ENCODE data around the gene KCNQ1.

KCNQ1 gene

GRCh38 chr11:2551131-2551530, 106.3 kb downstream of the KCNQ1 start:
- H2AFZ ChIP-seq (ENCODE audit: low read length): no peak overlapping the region
- H4K20me1 ChIP-seq (ENCODE audit: insufficient read depth, low read length): no peaks in the 10 kb centered on the region
- TF ChIP-seq EZH2 (IDR thresholded peaks at IDR 0.05; ENCODE audit: borderline replicate concordance, low read length) (no peak), CTCF (IDR thresholded peaks at IDR 0.05; ENCODE audit: low read length) (no peak)
- H3K4me1 ChIP-seq (ENCODE audit: insufficient read depth, low read length, severe bottlenecking): no peaks in the 10 kb centered on the region
- H3K9ac ChIP-seq (ENCODE audit: low read length): no peak overlapping the region
- H3K4me3 ChIP-seq (ENCODE audit: low read depth, low read length, poor library complexity, severe bottlenecking): no peak overlapping the region
- no peak overlapping the region for H3K4me2 ChIP-seq (ENCODE audit: low read length)
- 0 out of 2 replicates have a peak, but pooled peaks cover 4% of the 10 kb centered on the region for H3K27me3 ChIP-seq (ENCODE audit: insufficient read depth, low read length)
- H3K27ac ChIP-seq (ENCODE audit: low read depth, low read length, poor library complexity, severe bottlenecking): no peak overlapping the region
- no peaks in the 10 kb centered on the region for H3K9me3 ChIP-seq (ENCODE audit: low read length)
- no peaks in the 10 kb centered on the region for H3K36me3 ChIP-seq (ENCODE audit: insufficient read depth, low read length)
- H3K79me2 ChIP-seq (ENCODE audit: insufficient read depth, low read length): no peaks in the 10 kb centered on the region
- H3K9me2 ChIP-seq (ENCODE audit: low read depth, low read length): no peaks in the 10 kb centered on the region
- H3F3A ChIP-seq (ENCODE audit: insufficient read depth, low read length): no peaks in the 10 kb centered on the region

DNA sequence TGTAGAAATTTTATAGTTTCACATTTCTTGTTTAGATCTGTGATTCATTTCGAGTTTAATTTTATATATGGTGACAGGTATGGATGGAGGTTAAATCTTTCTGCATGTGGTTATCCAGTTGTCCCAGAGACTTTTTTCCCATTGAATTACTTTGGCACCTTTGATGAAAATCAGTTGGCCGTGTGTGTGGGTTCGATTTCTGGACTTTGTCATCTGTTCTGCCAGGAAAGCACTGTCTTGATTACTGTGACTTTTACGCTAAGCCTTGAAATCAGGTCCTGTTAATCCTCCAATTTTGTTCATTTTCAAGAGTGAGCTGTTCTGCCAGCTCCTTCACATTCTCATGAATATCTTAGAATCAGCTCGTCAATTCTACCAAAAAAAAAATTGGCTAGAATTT, 107.4 kb downstream of the KCNQ1 start:
- no peaks in the 10 kb centered on the region for H3K9me3 ChIP-seq (ENCODE audit: low read length)
- no peaks in the 10 kb centered on the region for H3K4me1 ChIP-seq (ENCODE audit: insufficient read depth, low read length, severe bottlenecking)
- no peaks in the 10 kb centered on the region for H3K9me2 ChIP-seq (ENCODE audit: low read depth, low read length)
- H3K27ac ChIP-seq (ENCODE audit: low read depth, low read length, poor library complexity, severe bottlenecking): no peak overlapping the region
- H3K27me3 ChIP-seq (ENCODE audit: insufficient read depth, low read length): 0 out of 2 replicates have a peak, but pooled peaks cover 4% of the 10 kb centered on the region
- H3F3A ChIP-seq (ENCODE audit: insufficient read depth, low read length): no peaks in the 10 kb centered on the region
- H2AFZ ChIP-seq (ENCODE audit: low read length): no peak overlapping the region
- no peaks in the 10 kb centered on the region for H4K20me1 ChIP-seq (ENCODE audit: insufficient read depth, low read length)
- TF ChIP-seq CTCF (IDR thresholded peaks at IDR 0.05; ENCODE audit: low read length) (no peak), EZH2 (IDR thresholded peaks at IDR 0.05; ENCODE audit: borderline replicate concordance, low read length) (no peak)
- no peaks in the 10 kb centered on the region for H3K79me2 ChIP-seq (ENCODE audit: insufficient read depth, low read length)
- H3K36me3 ChIP-seq (ENCODE audit: insufficient read depth, low read length): no peaks in the 10 kb centered on the region
- no peak overlapping the region for H3K9ac ChIP-seq (ENCODE audit: low read length)
- H3K4me2 ChIP-seq (ENCODE audit: low read length): no peak overlapping the region
- H3K4me3 ChIP-seq (ENCODE audit: low read depth, low read length, poor library complexity, severe bottlenecking): no peak overlapping the region

- Histone ChIP-seq H3K4me2 (ENCODE audit: low read length) (no peak overlapping the region), H3K4me3 (ENCODE audit: low read depth, low read length, poor library complexity, severe bottlenecking) (no peak overlapping the region), H3K9me3 (ENCODE audit: low read length) (no peaks in the 10 kb centered on the region), H3K9ac (ENCODE audit: low read length) (no peak overlapping the region), H3K9me2 (ENCODE audit: low read depth, low read length) (no peaks in the 10 kb centered on the region), H3K79me2 (ENCODE audit: insufficient read depth, low read length) (no peaks in the 10 kb centered on the region), H4K20me1 (ENCODE audit: insufficient read depth, low read length) (no peaks in the 10 kb centered on the region), H2AFZ (ENCODE audit: low read length) (no peak overlapping the region), H3K36me3 (ENCODE audit: insufficient read depth, low read length) (no peaks in the 10 kb centered on the region), H3F3A (ENCODE audit: insufficient read depth, low read length) (no peaks in the 10 kb centered on the region), H3K27me3 (ENCODE audit: insufficient read depth, low read length) (peaks cover 4% of the 10 kb centered on the region; the same call in 1 of the 2 replicates), H3K4me1 (ENCODE audit: insufficient read depth, low read length, severe bottlenecking) (no peaks in the 10 kb centered on the region), H3K27ac (ENCODE audit: low read depth, low read length, poor library complexity, severe bottlenecking) (no peak overlapping the region)
- TF ChIP-seq CTCF (IDR thresholded peaks at IDR 0.05; ENCODE audit: low read length) (no peak), EZH2 (IDR thresholded peaks at IDR 0.05; ENCODE audit: borderline replicate concordance, low read length) (no peak)
Observed at GRCh38 chr11:2553198-2553597, 108.4 kb downstream of the KCNQ1 start.
